Right kidney (tissue), 9 donors: Measurements from ENCODE around the gene ZSCAN12.
A peak's percentile ranks its signal among the peaks of the same experiment; 100 is the strongest.
"Not testable (repeated sequence)": the region's sequence is repeated elsewhere in the genome, so short reads cannot be mapped to it uniquely, and the experiment has no call there.

Experiments used
- DNase-seq: peaks from one replicate; pipeline ENCODE4 v3.0.0-alpha.2; 2016
- long read RNA-seq, 8 donors: transcript quantifications; one replicate each; lab custom pipeline, GENCODE V29; 2026

Gene ZSCAN12
- long read RNA-seq, donor 1: 0 reads
- long read RNA-seq, donor 2, partial matches to known transcripts: 0 of 3 reads
- long read RNA-seq, donor 2, other reads (novel, unspliced or antisense): 0 of 3 reads
- long read RNA-seq, donor 3: 0 reads
- long read RNA-seq, donor 4: 0 reads
- long read RNA-seq, donor 5: 0 reads
- long read RNA-seq, donor 6: 0 reads
- long read RNA-seq, donor 7, partial matches to known transcripts: 7 of 8 reads
- long read RNA-seq, donor 7, other reads (novel, unspliced or antisense): 0 of 8 reads
- long read RNA-seq, donor 8, partial matches to known transcripts: 0 of 1 reads
- long read RNA-seq, donor 8, other reads (novel, unspliced or antisense): 0 of 1 reads

- peak; percentile 93 for DNase-seq
These were observed at the start of gene ZSCAN12 for GRCh38 chr6:28399350-28400121. Gene ZSCAN12, minus strand, starts transcription at chr6:28399747. Its CDS starts 1,342 bp downstream, at chr6:28398405.

- no peak for DNase-seq
These were observed 49.5 kb upstream of the ZSCAN12 start for GRCh38 chr6:28449056-28449455.

GRCh38 chr6:28447512-28447906 is 48.0 kb upstream of the ZSCAN12 start:
- DNase-seq: not testable (repeated sequence)

GRCh38 chr6:28446818-28447511 is 47.4 kb upstream of the ZSCAN12 start:
- peak; percentile 59 for DNase-seq

- DNase-seq: not testable (repeated sequence)
These were observed 45.2 kb upstream of the ZSCAN12 start for GRCh38 chr6:28444759-28445158.

- peak; percentile 80 for DNase-seq
These were observed 43.7 kb upstream of the ZSCAN12 start, which contains the start of gene ZSCAN23 for GRCh38 chr6:28443112-28443773. Gene ZSCAN23, minus strand, starts transcription at chr6:28443491. Its CDS starts 7,225 bp downstream, at chr6:28436266.

- peak; percentile 7 for DNase-seq
These were observed 43.0 kb upstream of the ZSCAN12 start for GRCh38 chr6:28442586-28442985.

- DNase-seq: no peak
These were observed 36.9 kb upstream of the ZSCAN12 start for GRCh38 chr6:28436404-28436803.

- DNase-seq: no peak
These were observed 33.6 kb upstream of the ZSCAN12 start for GRCh38 chr6:28433119-28433518.

- no peak for DNase-seq
These were observed 30.2 kb upstream of the ZSCAN12 start for GRCh38 chr6:28429781-28430180.

GRCh38 chr6:28425944-28426541 is 26.5 kb upstream of the ZSCAN12 start:
- DNase-seq: no peak

- DNase-seq: no peak
These were observed 24.6 kb upstream of the ZSCAN12 start for GRCh38 chr6:28424163-28424562.

- DNase-seq: no peak
These were observed 24.0 kb upstream of the ZSCAN12 start for GRCh38 chr6:28423546-28423945.

- no peak for DNase-seq
These were observed 14.1 kb upstream of the ZSCAN12 start for GRCh38 chr6:28413681-28414080.

- DNase-seq: no peak
These were observed 11.2 kb upstream of the ZSCAN12 start for GRCh38 chr6:28410767-28411166.

GRCh38 chr6:28408076-28408802 is 8.7 kb upstream of the ZSCAN12 start:
- no peak for DNase-seq

- DNase-seq: no peak
These were observed 7.9 kb upstream of the ZSCAN12 start for GRCh38 chr6:28407401-28407800.

GRCh38 chr6:28403923-28404322 is 4.4 kb upstream of the ZSCAN12 start:
- not testable (repeated sequence) for DNase-seq

GRCh38 chr6:28402197-28402596 is 2.6 kb upstream of the ZSCAN12 start:
- no peak for DNase-seq

- no peak for DNase-seq
These were observed 1.6 kb upstream of the ZSCAN12 start for GRCh38 chr6:28401172-28401571.

GRCh38 chr6:28400122-28400451 is 540 bp upstream of the ZSCAN12 start:
- no peak for DNase-seq
